GM18873 (cell line): ENCODE measurements around the gene MRPL9.
"Not testable (repeated sequence)": the region's sequence is repeated elsewhere in the genome, so short reads cannot be mapped to it uniquely, and the experiment has no call there.

Source experiments
- ATAC-seq: cut with Tn5 transposase; IDR thresholded peaks from one replicate; pipeline ENCODE4 v1.9.1; 2021; ENCODE audit warnings: mild to moderate bottlenecking, moderate library complexity, moderate number of reproducible peaks; ENCODE audit not compliant: unreplicated experiment, low FRiP score

Gene MRPL9

DNA sequence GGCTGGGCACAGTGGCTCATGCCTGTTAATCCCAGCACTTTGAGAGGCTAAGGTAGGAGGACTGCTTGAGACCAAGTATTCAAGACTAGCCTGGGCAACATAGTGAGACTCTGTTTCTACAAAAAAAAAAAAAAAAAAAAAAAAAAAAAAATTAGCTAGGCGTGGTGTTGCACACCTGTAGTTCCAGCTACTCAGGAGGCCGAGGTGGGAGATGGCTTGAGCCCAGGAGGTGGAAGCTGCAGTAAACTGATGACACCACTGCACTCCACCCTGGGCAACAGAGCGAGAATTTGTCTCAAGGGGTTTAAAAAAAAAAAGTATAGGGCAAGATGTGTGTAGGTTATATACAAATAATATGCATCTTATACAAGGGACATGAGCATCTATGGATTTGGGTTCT, 24.4 kb upstream of the MRPL9 start:
- ATAC-seq: no peak

DNA sequence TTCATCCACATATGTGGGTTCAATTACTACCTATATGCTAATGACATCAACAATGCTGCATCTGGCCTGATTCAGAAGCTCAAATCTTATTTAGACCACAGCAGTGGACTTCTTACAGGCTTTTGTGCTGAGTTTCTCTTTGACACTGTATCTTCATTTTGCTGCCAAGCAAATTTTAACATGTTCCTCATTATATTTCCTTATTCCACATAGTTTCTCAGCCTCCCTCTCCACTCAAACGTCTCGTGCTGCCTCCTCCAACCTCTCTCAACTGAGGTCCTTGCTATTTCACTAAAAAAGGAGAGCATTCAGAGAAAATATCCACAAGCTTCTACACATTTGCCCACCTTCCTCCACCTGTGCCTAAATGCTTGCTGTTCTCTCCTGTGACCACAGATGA, 20.5 kb upstream of the MRPL9 start:
- ATAC-seq: no peak

DNA sequence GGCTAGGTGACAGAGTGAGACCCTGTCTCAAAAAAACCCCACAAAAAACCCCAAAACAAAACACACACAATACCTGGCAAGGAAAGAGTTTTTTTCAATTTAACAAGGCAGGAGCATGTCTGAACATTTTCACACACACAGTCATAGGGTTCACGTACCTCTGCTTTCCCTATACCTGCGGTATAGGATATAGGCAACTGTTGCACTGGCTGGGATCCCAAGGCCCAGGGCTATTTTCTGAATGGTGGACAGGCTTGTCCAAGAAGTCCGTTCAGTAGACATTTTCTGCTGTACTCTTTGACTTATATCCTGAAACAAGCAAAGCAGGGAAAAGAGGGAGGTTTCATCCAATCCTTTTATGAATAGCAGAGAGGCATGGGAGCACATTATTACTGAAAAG, 19.4 kb upstream of the MRPL9 start:
- no peak for ATAC-seq

DNA sequence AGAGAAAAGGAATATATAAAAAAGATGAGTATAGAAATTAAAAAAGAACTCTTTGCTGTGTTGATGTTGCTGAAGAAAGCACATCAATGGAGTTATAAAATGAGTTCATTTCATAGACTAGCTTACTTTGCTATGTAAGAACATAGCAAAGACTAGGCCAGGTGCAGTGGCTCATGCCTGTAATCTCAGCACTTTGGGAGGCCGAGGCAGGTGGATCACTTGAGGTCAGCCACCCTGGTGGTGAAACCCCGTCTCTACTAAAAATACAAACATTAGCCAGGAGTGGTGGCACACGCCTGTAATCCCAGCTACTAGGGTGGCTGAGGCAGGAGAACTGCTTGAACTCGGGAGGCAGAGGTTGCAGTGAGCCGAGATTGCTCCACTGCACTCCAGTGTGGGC, 18.7 kb upstream of the MRPL9 start:
- ATAC-seq: not testable (repeated sequence)

DNA sequence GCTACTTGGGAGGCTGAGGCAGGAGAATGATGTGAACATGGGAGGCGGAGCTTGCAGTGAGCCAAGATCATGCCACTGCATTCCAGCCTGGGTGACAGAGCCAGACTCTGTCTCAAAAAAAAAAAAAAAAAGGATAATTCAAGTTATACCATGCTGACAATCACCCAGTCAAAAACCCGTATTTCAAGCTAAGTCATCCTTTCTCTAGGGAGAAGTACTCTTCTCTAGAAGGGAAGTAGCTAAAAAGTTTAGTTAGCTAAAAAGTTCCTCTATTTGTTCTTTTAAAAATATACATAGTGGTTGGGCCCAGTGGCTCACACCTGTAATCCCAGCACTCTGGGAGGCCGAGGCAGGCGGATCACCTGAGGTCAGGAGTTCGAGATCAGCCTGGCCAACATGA, 17.4 kb upstream of the MRPL9 start:
- not testable (repeated sequence) for ATAC-seq

DNA sequence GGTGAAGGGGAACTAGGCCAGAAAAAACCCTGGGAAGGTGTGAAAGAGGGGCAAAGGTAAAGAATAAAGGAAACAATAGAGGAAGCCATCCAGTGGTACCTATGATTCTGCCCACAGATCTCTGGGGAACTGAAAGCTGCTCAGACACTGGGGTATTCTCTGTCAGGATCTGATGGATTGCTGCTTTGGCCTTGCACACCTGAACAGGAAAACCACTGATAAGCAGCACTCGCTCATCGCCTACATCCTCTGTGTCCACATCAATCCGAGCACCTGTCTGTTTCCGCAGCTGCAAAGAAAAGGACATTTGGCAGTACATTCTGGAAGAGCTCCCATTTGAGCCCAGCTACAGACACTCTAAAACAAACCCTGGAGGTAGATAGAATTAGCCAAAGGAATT, 16.6 kb upstream of the MRPL9 start:
- ATAC-seq: no peak

DNA sequence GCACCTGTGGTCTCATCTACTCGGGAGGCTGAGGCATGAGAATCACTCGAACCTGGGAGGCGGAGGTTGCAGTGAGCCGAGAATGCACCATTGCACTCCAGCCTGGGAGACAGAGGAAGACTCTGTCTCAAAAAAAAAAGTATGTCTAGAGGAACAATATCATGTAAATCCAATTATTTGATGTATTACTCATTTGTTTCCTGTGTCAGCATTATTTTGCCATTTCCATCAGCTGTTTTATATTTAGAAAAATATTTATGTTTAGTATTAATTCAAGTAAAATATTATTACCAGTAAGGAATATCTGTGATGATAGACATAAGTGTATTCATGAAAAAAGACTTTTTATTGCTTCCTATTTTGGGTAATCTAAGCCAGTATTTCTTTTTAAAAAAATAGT, 14.0 kb upstream of the MRPL9 start:
- no peak for ATAC-seq

DNA sequence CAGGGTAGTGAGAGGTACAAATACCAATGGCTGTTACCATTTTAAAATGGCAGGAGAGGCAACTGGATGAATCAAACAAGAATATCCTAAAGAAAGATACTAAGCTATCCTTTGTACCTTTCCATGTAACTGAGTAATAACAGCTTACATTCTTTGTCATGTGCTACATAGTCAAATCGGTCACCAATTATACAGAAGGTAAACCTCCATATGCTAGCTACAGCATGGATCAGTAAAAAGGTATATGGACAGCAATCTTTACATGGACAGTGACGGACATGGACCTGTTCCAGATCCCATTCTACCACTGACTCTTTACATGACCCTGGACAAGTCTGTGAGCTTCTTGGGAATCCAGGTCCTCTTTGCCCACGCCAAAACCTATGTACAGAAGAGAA, 13.4 kb upstream of the MRPL9 start:
- ATAC-seq: no peak

DNA sequence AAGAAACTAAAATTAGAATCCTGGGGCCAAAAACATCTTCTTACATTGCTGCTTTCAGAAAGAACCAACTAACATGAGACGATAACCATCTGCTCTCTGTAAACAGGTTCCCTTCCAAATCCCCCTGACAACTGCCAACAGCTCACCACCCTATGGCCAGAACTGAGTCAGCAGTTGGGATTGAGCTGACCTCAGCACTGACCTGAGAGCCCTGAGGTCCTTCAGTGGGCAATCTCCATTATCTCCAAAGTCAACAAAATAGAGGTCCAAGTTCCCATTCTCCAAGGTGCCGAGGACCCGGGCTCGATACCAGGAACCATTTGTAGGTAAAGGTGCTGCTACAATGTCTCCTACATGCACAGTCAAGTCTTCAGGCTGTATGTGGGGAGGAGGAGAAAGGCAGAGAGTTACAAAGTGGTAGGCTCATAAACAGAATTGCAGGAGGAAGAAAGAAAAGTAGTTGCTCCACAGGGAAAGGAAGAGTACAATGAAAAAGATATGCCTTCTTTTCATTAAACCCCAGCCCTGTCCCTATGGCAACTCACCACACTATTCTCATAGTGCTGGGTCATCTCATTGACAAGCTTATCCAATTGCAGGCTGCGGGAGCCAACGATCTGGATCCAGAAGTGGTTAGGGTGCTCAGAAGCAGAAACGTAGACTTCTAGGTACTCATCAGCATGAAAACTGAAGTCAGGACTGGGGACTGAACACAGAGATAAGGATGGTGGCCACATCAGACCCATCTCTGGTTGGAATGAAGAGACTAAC, 12.8 kb upstream of the MRPL9 start:
- no peak for ATAC-seq

DNA sequence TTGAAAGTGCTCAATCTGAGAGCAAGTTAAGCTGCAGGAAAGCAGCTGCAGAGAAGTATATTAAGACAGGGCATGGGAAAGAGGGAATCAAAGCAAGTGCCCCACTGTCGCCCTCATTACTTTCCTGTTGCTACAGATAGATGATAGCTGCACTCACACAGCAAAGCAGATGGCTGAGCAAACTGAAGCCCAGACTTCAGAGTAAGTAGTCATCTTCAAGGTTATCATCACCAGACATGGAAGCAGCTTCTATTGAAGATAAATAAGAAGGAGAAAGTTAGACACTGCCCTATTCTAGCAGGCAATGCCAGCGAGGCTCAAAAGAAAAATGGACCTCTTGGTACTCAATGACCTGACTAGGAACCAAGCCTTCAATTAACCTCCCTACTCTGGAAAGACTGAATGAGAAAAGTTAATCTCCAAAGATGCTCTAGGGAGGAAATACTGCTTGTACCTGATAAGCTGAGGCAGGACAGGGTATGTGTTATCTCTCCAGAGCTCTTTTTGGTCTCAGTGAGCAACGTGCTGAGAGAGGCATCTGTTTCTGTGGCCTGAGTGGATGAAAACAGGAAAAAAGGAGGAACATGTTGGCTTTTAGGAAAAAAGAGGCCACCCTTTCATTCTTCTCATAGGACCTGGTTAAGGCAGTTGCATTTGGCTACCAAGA, 11.1 kb upstream of the MRPL9 start:
- ATAC-seq: no peak

DNA sequence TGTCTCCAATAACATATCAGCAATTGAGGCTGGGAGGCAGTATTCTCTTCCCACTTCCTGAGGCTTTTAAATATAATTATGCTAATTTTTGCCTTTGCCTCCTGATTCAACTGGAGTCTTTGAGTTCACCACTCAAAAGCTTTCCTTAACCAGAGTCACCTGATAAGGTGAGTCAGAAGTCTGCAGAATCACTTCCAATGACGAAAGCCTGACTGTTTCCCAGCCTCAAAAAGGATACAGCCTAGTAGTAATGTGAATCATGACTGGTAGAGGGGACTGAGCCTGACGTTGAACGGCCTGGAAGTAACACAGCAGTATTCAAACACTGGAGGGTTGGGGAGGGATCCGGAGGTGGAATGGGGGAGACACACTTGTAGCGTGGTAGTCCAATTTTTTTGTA, 10.4 kb upstream of the MRPL9 start:
- no peak for ATAC-seq

DNA sequence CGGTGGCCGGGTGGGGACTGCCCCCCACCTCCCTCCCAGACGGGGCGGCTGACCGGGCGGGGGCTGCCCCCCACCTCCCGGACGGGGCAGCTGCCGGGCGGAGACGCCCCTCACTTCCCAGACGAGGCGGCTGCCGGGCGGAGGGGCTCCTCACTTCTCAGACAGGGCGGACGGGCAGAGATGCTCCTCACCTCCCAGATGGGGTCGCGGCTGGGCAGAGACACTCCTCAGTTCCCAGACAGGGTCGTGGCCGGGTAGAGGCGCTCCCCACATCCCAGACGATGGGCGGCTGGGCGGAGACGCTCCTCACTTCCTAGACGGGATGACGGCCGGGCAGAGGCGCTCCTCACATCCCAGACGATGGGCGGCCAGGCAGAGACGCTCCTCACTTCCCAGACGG, 6.0 kb upstream of the MRPL9 start:
- ATAC-seq: not testable (repeated sequence)

DNA sequence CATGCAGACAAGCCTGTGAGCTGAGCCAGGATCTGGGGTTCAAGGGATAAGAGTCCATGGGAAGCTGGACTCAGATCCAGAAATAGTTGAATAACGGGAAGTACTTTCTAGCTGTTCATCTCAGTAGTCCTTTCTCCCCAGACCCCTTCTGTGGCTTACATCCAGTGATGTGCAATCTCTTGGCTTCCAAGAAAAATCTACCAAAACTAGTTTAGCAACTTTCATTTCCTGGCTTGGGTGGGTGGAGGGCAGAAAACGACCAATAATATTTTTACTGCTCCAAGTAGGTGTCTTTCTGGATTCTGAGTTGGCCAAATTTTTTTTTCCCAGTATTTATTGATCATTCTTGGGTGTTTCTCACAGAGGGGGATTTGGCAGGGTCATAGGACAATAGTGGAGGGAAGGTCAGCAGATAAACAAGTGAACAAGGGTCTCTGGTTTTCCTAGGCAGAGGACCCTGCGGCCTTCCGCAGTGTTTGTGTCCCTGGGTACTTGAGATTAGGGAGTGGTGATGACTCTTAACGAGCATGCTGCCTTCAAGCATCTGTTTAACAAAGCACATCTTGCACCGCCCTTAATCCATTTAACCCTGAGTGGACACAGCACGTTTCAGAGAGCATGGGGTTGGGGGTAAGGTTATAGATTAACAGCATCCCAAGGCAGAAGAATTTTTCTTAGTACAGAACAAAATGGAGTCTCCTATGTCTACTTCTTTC, 5.2 kb upstream of the MRPL9 start:
- ATAC-seq: not testable (repeated sequence)

DNA sequence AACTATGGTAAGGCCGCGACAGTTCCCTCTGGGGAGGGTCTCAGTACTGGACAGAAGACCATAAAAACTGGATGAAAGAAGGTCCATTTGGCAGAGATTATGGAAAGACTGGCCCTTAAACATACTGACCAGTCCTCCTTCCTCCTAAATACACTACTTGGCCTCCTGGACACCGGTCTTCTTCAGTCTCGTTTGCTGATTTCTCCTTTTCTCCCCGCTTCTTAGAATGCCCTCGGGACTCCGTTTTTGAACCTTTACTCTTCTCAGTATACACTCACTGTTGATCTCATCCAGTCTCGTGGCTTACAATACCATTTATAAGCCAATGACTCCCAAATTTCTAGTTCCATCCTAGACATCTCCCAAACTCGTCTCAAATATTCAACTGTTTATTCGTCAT, 694 bp upstream of the MRPL9 start:
- no peak for ATAC-seq

DNA sequence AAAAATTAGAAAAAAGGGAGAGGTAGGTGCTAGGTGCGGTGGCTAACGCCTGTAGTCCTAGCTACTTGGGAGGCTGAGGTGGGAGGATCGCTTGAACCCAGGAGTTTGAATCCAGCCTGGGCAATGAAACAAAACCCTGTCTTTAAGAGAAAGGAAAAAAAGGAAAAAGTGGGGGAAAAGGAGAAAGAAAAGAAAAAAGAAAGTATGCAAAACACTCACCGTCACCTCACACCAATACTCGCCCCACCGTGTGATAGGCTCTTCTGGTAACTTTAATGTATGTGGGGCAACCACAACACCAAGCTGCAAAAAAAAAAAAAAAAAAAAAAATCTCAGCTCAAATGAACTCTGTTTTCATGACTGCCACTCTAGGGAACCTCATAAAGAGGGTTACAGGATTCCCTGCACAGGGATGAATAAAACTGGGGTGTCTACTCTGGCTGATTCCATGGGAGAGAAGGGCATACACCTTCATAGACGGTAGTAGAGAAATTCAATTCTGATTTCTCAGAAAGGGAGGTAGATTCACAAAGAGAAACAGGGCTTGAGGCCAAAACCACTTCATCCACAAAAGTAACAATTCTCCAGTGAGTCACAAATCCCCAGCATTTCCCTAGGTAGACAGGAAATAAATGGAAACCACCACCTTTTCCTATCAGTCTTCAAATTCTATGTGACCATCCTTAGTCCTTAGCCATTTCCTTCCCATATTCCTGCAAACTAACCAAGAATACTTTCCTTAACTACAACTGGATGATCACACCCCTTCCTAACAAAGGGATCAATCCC, 2.5 kb downstream of the MRPL9 start:
- no peak for ATAC-seq

DNA sequence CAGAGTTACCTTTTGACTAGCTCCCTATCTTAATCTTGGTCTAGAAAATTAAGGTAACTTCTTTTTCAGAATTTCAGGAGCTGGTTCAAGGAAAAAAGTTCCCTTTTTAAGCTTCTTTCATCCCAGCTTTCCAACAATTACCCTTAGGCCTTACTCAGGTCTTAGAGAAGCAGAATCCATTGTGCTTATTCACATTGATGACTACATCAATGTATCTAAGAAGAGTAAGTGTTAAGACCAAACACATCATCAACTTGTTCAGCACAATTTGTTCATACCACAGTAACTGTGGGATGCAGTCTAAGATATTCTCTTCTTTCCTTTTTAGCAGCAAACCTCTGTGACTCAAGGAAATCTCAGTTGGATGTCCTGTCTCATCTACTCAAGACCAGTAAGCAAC, 4.1 kb downstream of the MRPL9 start:
- ATAC-seq: no peak

DNA sequence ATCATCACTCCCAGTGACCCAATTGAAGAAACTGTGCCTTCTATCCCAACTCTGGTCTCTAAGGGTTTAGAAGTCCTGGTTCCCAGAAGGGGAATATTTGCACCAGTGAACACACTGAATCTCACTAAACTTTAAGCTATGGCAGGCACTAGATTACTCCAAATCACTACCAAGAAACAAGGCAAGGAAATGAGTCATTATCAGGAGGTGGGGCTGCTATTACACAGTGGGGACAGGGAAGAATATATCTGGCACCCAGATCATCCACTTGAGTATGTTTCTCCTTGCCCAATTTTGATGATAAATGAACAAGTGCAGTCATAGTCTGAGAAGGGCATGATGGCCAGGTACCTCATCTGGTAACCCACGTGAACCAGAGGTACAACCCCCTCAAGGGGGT, 7.0 kb downstream of the MRPL9 start:
- ATAC-seq: no peak

DNA sequence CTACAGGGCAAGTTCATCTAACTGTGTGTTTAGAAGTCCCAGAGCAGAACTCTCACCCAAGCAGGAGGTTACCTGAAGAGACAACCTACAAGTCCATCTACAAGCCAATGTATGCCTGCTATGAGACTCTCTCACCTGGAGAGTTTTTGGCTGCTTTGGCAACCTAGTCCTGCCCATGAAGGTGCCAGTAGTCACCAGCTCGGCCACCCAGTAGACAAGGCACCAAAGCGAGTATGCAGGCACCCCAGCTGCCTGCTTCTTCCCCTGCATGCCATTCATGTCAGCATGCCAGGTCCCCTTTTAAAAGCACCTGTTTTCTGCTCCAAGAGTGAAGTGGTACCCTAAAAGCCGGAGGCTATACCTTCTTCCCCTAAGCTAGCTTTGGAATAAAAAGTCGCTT, 21.8 kb downstream of the MRPL9 start:
- no peak for ATAC-seq

DNA sequence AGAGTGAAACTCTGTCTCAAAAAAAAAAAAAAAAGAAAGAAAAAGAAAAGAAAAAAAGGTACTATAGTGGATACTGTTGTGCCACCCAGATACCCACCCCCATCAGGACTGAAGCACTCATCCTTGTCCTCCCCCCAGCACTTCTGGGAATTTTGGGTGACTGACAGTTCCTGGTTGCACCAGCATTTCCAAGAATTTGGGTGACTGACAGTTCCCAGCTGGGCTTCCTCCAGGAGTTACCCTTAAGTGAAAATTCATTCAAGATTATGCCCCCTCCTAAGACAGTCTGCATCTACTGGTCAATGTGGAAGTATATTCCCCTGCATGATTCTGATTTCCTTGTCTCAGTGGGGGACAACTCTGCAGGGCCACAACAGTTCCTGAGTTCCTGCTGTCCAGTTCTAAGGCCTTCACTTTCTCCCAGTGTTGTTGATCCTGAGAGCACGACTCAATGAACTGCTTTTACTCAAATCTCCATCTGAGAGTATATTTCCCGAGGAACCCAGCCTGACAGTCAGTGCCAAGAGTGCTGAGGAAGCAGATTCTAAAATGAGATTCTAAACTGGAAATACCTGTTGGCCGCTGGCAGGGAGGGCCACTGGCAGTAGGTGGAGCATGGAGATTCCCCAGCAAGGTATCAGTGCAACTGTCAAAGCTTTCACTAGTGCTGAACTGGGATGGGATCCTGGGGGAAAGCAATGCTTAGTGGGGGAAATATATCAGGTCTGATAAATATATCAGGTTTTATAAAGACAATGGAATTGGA, 23.5 kb downstream of the MRPL9 start:
- no peak for ATAC-seq

DNA sequence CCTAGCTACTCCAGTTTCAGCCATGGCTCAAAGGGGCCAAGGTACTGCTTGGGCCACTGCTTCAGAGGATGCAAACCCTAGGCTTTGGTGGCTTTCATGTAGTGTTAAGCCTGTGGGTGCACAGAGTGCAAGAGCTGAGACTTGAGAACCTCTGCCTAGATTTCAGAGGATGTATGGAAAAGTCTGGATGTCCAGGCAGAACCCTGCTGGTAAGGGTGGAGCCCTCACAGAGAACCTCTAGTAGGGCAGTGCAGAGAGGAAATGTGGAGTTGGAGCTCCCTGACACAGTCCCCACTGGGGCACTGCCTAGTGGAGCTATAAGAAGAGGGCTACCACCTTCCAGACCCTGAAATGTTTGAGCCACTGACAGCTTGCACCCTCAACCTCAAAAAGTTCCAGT, 25.8 kb downstream of the MRPL9 start:
- ATAC-seq: no peak
